OCI-LY3 (cell line): ENCODE results near the gene LCP1.

ENCODE experiments used
- H2AFZ ChIP-seq: fragments of 200-600, 300-600 bp; shearing (Covaris generic); 2 replicates; pipeline ENCODE4 v1.6.0; 2014; ENCODE audit warnings: antibody characterized with exemption, low read depth, low read length
- H3K27ac ChIP-seq: fragments of 200-600, 300-600 bp; sonication (generic); 2 replicates; pipeline ENCODE4 v1.5.1; 2014; ENCODE audit warnings: mild to moderate bottlenecking, low read length, moderate library complexity, mixed read lengths
- H3K27me3 ChIP-seq: fragments of 200-600, 300-600 bp; sonication (generic); 2 replicates; pipeline ENCODE4 v1.6.1; 2014; ENCODE audit warnings: low read depth, low read length, mixed read lengths
- H3K36me3 ChIP-seq: fragments of 200-600, 300-600 bp; sonication (generic); replicated peaks from 2 replicates; pipeline ENCODE3; 2014; ENCODE audit warnings: low read depth, low read length, mixed read lengths
- H3K4me1 ChIP-seq: fragments of 300-600, 200-600 bp; sonication (generic); 2 replicates; pipeline ENCODE4 v1.6.1; 2014; ENCODE audit warnings: low read length, mixed read lengths
- H3K4me2 ChIP-seq: fragments of 200-600, 300-600 bp; sonication (generic); 2 replicates; pipeline ENCODE4 v1.6.1; 2014; ENCODE audit warnings: low read length, mixed read lengths
- H3K4me3 ChIP-seq: fragments of 300-600, 200-600 bp; sonication (generic); 2 replicates; pipeline ENCODE4 v1.5.1; 2014; ENCODE audit warnings: antibody characterized with exemption, mild to moderate bottlenecking, low read length, moderate library complexity
- H3K79me2 ChIP-seq: fragments of 300-600, 200-600 bp; shearing (Covaris generic); 2 replicates; pipeline ENCODE4 v1.6.1; 2014; ENCODE audit warnings: mild to moderate bottlenecking, low read length, mixed read lengths
- H3K9ac ChIP-seq: fragments of 300-600, 200-600 bp; shearing (Covaris generic); 2 replicates; pipeline ENCODE4 v1.6.0; 2014; ENCODE audit warnings: mild to moderate bottlenecking, low read length, moderate library complexity
- H3K9me3 ChIP-seq: fragments of 200-600, 300-600 bp; shearing (Covaris generic); 2 replicates; pipeline ENCODE4 v1.6.1; 2014; ENCODE audit warnings: low read length, mixed read lengths; ENCODE audit not compliant: insufficient read depth
- H4K20me1 ChIP-seq: fragments of 200-600, 300-600 bp; sonication (generic); 2 replicates; pipeline ENCODE4 v1.6.1; 2016; ENCODE audit warnings: low read length, mixed read lengths; ENCODE audit not compliant: insufficient read depth
- EZH2phosphoT487 ChIP-seq: fragments of 200-600 bp; shearing (Covaris generic); IDR thresholded peaks from 2 replicates; pipeline ENCODE4 v1.6.1; 2018; ENCODE audit warnings: antibody characterized with exemption, mixed run types, low read depth
- TF ChIP-seq, protein P1 (sequence below): fragments of 200-600, 300-600 bp; sonication (generic); IDR thresholded peaks from 2 replicates; pipeline ENCODE4 v1.5.1; 2014; ENCODE audit warnings: antibody characterized with exemption, low read length, low read depth

The LCP1 gene

GRCh38 chr13:46097015-46097414 is 85.0 kb downstream of the LCP1 start:
- no peak overlapping the region for H3K27ac ChIP-seq
- no peaks in the 10 kb centered on the region for H3K36me3 ChIP-seq
- no peak overlapping the region for H2AFZ ChIP-seq
- peaks cover 33% of the 10 kb centered on the region for H3K4me1 ChIP-seq
- H3K4me3 ChIP-seq = no peak overlapping the region
- TF ChIP-seq, protein P1, sequence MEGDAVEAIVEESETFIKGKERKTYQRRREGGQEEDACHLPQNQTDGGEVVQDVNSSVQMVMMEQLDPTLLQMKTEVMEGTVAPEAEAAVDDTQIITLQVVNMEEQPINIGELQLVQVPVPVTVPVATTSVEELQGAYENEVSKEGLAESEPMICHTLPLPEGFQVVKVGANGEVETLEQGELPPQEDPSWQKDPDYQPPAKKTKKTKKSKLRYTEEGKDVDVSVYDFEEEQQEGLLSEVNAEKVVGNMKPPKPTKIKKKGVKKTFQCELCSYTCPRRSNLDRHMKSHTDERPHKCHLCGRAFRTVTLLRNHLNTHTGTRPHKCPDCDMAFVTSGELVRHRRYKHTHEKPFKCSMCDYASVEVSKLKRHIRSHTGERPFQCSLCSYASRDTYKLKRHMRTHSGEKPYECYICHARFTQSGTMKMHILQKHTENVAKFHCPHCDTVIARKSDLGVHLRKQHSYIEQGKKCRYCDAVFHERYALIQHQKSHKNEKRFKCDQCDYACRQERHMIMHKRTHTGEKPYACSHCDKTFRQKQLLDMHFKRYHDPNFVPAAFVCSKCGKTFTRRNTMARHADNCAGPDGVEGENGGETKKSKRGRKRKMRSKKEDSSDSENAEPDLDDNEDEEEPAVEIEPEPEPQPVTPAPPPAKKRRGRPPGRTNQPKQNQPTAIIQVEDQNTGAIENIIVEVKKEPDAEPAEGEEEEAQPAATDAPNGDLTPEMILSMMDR = no peak
- no peak for TF ChIP-seq EZH2phosphoT487
- H4K20me1 ChIP-seq = no peaks in the 10 kb centered on the region
- H3K9ac ChIP-seq = no peak overlapping the region
- no peaks in the 10 kb centered on the region for H3K9me3 ChIP-seq
- no peaks in the 10 kb centered on the region for H3K79me2 ChIP-seq
- peaks cover 4% of the 10 kb centered on the region for H3K27me3 ChIP-seq
- no peak overlapping the region for H3K4me2 ChIP-seq

DNA sequence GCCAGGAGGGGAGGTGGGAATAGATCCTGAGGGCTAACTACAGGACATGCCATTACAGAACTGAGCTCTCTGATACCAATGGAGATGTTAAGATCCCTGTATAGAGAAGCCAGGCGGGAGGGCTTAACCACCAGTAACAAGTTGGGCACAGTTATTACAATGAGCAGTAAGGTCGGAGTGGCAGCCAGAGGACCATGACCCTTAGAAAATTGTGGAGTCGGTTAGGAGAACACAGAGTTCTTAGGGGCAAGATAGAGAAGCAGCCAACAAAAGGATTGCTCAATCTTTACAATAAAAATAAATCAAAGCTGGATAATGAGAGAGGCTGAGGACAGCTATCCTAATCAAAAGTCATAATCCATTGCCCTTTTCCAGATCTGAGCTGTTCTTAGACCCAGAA is 87.5 kb downstream of the LCP1 start:
- Histone ChIP-seq H3K4me1 (peaks cover 7% of the 10 kb centered on the region), H3K4me3 (no peak overlapping the region), H3K27me3 (peaks cover 4% of the 10 kb centered on the region)

GRCh38 chr13:46088821-46089562 is 93.0 kb downstream of the LCP1 start:
- no peak for TF ChIP-seq EZH2phosphoT487
- TF ChIP-seq, protein P1 = no peak

More for the DNA sequence above, 87.5 kb downstream of the LCP1 start:
- Histone ChIP-seq H3K9me3 (no peaks in the 10 kb centered on the region), H3K4me2 (no peak overlapping the region), H3K9ac (no peak overlapping the region), H4K20me1 (no peaks in the 10 kb centered on the region), H3K36me3 (no peaks in the 10 kb centered on the region), H2AFZ (no peak overlapping the region), H3K79me2 (no peaks in the 10 kb centered on the region), H3K27ac (no peak overlapping the region)
- TF ChIP-seq EZH2phosphoT487 = no peak
- TF ChIP-seq, protein P1 = no peak

DNA sequence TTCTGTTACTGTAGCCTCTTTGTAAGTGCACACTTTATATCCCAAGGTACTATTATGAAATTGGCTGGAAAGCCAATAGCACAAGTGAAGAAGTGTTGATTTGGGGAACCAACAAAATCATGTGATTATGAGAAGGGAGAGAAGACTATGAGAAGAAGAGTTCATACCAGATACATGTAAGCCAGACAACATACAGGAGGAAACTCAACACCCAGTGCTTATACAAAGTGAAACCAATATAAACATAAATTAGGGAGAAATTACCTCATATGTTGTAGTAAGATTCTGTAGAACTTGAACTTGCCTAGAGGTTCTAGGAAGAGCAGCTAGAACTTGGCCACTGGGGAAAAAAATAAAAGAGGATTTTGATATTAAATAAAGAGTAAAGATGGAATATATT is 94.5 kb downstream of the LCP1 start:
- Histone ChIP-seq H3K4me3 (no peak overlapping the region), H3K4me2 (no peak overlapping the region), H2AFZ (no peak overlapping the region), H3K9me3 (no peaks in the 10 kb centered on the region), H3K27ac (no peak overlapping the region), H3K4me1 (peaks cover 5% of the 10 kb centered on the region; the same call in 1 of the 2 replicates), H3K79me2 (no peaks in the 10 kb centered on the region), H3K9ac (no peak overlapping the region), H3K27me3 (peaks cover 3% of the 10 kb centered on the region), H4K20me1 (no peaks in the 10 kb centered on the region), H3K36me3 (no peaks in the 10 kb centered on the region)
- TF ChIP-seq, protein P1 = no peak
- TF ChIP-seq EZH2phosphoT487 = no peak

More at GRCh38 chr13:46088821-46089562, 93.0 kb downstream of the LCP1 start:
- no peaks in the 10 kb centered on the region for H4K20me1 ChIP-seq
- no peak overlapping the region for H3K9ac ChIP-seq
- H3K4me1 ChIP-seq = peaks cover 5% of the 10 kb centered on the region; the same call in 1 of the 2 replicates
- H3K4me3 ChIP-seq = no peak overlapping the region
- peaks cover 4% of the 10 kb centered on the region for H3K27me3 ChIP-seq
- no peak overlapping the region for H3K4me2 ChIP-seq
- H3K79me2 ChIP-seq = no peaks in the 10 kb centered on the region
- no peaks in the 10 kb centered on the region for H3K9me3 ChIP-seq
- no peaks in the 10 kb centered on the region for H3K36me3 ChIP-seq
- no peak overlapping the region for H2AFZ ChIP-seq
- H3K27ac ChIP-seq = no peak overlapping the region
